GM18511 (cell line): Measurements from ENCODE around the gene ZNF555.
"Not testable (repeated sequence)": the region's sequence is repeated elsewhere in the genome, so short reads cannot be mapped to it uniquely, and the experiment has no call there.

Experiments used
- ATAC-seq: cut with Tn5 transposase; IDR thresholded peaks from one replicate; pipeline ENCODE4 v1.9.1; 2021; ENCODE audit warnings: mild to moderate bottlenecking, moderate library complexity; ENCODE audit not compliant: unreplicated experiment

ZNF555 gene

DNA sequence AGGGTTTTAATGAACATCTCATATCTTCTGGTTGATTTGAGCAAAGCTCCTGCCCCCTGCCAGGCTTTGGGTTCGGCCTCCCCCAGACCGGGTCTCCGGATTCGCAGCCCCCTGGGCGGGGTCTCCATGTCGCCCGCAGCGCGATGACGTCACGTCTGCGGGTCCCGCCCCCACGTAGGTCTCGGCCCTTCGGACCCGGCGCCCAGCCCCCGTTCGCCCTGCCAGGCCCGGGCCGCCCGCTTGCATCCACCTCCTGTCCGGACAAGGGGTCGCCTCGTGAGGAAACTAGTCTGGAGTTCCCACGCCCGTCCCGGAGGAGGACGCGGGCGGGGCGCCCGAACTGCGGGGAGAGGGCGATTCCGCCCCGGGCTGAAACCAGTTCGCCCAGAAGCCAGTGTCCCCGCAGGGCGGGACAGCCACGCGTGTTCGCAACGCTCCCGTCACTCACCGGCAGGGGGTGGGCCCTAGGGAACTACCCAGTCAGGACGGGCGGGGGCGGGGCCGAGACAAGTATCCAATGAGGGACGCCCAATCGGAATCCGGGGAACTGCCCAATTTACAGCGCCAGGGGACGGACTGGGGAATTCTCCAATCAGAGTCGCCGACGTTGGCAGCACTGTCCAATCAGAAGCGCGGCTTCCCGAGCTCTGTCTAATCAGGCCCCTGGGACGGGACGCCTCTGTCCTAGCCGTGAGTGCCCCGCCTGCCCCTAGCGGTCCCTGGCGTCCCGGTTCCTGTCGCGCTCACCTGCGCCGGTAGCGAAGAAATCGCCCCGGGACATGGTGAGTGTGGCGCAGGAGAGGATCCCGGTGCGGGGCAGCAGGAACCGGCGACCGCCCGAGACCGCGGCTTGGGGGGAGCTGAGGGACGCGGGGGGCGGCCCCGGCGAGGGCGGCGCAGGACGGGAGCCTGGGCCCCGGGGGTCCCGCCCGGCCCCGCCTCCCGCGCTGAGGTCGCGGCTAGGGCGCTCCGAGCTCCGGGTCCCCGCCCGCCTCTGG is at the start of gene ZNF555:
Gene ZNF555, plus strand, starts transcription at position 682 of the 998 bp plus-strand sequence. Its CDS starts 98 bp downstream, at position 780.
- peak; percentile 93 for ATAC-seq

DNA sequence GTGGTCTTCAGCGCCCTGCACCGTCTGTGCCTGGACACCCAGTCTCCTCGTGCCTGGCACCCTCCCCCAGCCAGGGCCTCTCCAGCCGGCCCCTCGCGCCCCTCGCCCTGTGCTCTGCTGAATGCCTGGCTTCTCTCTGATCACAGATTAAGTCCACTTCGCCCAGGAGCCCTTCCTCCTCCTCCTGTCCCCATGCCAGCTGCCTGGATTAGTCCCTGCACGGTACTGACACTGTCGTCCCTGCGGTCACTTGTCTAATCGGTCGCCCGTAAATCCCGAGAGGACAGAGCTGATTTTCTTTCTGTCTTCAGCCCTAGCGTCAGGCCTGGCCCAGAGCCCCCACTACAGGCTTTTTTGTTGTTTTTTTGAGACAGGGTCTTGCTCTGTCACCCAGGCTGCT is 49.4 kb upstream of the ZNF555 start:
- no peak for ATAC-seq

DNA sequence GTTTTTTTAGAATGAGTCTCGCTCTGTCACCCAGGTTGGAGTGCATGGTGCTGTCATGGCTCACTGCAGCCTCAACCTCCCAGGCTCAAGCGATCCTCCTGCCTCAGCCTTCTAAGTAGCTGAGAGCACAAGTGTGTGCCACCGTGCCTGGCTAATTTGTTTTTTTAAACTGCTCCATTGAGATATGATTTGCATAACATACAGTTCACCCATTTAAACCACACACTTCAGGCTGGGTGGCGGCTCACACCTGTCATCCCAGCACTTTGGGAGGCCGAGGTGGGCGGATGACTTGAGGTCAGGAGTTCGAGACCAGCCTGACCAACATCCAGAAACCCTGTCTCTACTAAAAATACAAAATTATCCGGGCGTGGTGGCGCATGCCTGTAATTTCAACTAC is 48.6 kb upstream of the ZNF555 start:
- not testable (repeated sequence) for ATAC-seq

DNA sequence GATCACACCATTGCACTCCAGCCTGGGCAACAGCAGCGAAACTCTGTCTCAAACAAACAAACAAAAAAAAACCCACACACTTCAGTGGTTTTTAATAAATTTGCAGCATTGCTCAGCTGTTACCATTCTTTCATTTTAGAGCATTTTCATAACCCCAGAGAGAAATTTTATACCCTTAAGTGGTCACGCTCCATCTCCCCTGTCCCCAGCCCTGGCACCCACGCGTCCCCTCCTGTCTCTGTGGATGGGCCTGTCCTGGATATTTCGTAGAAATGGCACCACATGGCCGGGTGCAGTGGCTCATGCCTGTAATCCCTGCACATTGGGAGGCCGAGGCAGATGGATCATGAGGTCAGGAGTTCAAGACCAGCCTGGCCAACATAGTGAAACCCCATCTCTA is 48.1 kb upstream of the ZNF555 start:
- ATAC-seq: no peak

DNA sequence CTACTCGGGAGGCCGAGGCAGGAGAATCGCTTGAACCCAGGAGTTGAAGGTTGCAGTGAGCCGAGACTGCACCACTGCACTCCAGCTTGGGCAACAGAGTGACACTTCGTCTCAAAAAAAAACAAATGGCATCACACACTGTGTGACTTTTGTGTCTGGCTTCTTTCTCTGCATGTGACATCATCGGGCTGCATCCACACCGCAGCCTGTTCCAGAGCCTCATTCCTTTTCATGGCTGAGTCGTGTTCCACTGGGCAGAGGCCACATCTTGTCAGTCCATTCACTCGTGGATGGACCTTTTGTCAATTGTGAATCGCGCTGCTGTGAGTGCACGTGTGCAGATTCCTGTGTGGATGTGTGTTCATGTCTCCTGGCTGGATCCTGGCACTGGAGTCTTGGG is 47.7 kb upstream of the ZNF555 start:
- ATAC-seq: no peak

DNA sequence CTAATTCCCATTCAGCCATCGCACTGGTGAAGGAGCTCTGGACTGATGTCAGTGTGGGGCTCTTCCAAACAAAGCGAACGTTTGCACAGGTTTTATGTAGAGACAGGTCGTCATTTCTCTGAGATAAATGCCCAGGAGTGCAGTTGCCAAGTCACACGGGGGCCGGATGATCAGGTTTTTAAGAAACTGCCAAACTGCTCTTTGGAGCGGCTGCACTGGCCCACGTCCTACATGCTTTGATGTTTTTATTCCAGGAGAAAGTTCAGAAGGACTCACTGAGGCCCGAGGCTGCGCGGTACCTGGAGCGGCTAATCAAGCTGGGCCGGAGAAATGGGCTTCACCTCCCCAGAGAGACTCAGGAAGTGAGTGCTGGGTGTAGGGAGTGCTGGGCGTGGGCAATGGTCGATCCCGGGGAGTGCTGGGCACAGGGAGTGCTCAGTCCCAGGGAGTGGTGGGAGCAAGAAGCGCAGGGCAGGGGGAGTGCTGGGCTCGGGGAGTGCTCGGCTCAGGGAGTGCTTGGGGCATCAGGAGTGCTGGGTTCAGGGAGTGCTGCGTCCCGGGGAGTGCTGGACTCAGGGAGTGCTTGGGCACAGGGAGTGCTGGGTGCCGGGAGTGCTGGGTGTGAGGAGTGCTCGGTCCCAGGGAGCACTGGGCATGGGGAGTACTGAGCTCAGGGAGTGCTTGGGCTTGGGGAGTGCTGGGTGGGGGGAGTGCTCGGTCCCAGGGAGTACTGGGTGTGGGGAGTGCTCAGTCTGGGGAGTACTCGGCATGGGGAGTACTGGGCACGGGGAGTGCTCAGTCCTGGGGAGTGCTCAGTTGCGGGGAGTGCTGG is 45.2 kb upstream of the ZNF555 start:
- no peak for ATAC-seq

DNA sequence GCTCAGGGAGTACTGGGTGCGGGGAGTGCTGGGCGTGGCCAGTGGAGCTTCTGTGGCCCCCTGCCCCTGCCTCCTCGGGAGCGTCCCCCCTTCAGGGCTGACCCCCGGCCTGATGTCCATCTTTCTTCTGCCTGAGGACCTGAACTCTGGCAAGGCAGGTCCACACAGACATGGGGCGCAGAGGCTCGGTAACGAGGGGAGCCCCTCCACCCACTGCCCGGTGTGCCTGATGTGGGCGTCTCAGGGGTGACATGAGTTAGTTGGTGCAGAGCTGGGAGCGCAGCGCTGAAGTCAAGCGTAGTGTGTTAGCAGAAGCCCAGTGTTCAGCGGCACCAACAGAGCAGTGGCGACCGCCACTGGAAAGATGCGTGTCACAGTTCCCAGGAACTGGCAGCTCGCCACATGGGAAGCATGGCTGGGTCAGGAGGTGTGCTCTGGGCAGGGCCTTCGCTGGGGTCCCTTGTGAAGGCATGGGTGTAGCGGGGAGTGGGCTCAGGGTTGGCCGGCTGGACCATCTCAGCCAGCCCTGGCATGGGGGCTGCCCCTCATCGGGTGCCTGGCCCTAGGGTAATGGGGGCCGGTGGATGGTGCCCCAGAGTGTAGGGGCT is 44.5 kb upstream of the ZNF555 start:
- ATAC-seq: no peak

DNA sequence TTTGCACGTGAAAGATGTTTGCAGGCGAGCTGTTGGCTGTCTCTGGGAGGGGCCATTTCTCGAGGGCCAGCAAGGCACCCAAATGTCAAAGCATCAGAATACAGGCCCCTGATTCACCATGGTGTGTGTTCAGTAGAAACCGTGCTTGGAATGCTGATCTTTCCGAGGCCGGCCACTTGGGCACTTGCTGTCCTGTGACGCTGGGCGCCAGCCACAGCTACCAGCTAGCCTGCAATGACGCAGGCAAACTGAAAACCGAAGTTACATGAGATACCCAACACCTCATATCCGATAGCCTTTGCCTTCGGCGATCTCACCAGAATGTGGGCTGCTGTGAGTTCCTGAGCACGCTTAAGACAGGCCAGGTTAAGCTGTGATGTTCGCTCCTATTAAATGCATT is 44.0 kb upstream of the ZNF555 start:
- no peak for ATAC-seq

DNA sequence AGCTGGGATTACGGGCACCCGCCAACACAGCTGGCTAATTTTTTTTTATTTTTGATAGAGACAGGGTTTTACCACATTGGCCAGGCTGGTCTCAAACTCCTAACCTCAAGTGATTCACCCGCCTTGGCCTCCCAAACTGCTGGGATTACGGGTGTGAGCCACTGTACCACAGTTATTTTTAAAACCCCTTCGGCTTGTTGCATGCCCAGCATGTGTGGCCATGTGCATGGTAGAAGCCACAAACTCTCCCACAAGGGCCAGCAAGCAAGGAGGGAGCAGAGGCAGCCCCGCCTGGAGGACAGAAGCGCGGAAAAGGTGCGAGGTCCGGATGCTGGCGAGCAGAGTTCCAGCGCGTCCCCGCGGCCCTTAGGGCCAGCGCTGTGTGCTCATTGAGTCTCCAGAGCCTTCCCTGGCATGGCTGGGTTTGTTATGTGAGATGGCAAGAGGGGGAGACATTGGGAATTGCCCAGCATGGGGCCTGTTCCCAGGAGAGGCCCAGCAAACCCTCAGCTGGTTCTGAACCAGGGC is 43.1 kb upstream of the ZNF555 start:
- ATAC-seq: no peak

DNA sequence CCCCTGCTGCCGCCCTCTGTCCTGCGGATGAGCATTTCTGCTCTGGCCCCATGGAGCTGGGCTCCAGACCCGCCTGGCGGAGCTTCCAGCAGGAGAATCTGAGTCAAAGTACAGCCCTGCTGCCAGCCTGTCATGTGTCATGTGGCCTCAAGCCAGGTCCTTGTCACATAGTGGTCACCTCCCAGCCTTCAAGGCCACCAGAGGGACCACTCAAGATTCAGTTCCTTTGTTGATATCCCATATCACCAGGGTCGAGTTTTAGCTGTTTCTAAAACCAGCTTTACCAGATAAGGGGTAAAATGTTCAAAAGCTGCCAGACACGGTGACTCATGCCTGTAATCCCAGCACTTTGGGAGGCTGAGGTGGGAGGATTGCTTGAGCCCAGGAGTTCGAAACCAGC is 42.5 kb upstream of the ZNF555 start:
- ATAC-seq: no peak

DNA sequence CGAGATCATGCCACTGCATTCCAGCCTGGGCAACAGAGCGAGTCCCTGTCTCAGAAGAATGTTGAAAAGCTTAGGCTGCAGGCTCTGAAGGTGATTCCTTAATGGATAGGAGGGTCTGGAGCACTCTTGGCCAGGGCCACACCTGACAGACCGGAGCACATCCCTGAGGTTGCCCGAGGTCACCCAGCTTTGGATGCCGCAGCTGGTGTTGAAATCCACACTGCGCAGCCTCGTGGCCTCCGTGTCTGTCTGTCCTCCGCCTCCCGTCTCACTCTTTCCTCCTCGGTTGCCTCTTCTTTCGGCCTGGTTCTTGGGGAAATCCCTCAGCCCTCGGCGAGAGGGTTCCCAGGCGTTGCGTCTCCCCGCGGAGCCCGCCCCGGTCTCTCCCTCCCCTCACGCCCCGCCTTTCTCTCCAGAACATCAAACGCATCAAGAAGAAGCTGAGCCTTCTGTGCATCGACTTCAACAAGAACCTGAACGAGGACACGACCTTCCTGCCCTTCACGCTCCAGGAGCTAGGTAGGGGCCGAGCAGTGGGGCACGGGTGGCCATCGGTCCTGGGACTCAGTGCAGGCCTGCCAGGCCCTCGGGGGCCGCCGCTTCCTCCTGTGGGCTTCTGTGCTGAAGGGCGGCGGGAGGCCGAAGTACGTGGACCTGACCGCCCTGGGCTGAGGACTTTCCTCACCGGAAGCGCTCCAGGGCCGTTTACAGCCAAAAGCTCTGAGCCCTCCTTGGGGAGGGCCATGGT is 41.8 kb upstream of the ZNF555 start:
- no peak for ATAC-seq

DNA sequence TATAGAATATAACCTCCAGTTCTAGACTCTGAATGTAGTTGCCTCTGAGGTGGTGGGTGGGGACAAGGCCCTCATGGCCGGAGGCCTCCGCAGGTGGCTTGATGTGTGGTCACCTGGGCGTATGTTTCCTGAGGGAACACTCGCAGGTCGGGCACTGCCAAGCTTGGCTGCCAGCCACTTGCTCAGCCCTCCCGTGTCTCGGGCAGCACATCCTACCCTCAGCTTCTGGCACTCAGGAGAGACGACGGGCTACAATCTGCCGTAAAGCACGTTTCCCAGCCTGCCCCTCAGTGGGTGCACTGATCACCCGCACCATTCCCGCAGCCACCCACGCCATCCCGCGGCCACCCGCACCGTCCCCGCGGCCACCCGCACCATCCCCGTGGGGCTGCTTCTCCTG is 40.8 kb upstream of the ZNF555 start:
- ATAC-seq: no peak

DNA sequence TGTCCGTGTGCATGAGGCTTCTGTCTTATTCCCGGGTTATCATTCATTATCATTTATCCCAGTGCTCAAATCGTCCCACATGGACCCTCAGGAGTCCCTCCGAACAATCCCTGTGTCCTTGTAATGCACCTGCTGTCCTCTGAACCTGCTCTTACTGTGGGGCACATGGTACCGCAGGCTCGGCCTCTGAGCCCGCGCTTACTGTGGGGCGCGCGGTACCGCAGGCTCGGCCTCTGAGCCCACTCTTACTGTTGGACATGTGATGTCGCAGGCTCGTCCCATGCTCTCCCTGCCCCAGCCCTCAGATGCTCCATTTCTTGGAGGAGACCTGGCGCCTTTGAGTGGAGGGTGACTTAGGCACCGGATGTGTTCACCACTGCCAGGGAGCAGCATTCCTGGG is 38.4 kb upstream of the ZNF555 start:
- ATAC-seq: no peak

DNA sequence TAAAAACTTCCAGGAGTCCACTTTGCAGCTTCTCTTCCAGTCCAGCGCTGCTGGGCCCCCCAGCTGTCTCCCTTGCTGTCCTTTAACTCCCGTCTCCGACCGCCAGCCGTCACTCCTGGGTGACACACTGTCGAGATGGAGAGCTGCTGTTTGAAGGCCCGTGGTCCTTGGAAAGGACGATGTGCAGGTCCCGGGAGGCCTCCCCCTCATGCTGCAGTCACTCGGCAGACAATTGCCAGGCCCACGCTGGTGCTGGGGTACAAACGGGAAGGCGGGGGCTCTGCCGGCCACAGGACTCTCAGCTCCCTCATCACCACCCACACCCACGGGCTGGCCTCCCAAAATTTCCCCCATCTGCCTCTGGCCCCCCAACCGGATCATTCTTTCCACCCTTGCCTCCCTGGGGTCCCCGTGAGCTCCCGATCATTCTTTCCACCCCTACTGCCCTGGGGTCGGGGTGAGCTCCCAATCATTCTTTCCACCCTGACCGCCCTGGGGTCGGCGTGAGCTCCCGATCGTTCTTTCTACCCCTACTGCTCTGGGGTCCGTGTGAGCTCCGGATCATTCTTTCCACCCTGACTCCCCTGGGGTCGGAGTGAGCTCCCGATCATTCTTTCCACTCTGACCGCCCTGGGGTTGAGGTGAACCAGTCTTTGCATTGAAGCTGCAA is 37.7 kb upstream of the ZNF555 start:
- ATAC-seq: no peak

DNA sequence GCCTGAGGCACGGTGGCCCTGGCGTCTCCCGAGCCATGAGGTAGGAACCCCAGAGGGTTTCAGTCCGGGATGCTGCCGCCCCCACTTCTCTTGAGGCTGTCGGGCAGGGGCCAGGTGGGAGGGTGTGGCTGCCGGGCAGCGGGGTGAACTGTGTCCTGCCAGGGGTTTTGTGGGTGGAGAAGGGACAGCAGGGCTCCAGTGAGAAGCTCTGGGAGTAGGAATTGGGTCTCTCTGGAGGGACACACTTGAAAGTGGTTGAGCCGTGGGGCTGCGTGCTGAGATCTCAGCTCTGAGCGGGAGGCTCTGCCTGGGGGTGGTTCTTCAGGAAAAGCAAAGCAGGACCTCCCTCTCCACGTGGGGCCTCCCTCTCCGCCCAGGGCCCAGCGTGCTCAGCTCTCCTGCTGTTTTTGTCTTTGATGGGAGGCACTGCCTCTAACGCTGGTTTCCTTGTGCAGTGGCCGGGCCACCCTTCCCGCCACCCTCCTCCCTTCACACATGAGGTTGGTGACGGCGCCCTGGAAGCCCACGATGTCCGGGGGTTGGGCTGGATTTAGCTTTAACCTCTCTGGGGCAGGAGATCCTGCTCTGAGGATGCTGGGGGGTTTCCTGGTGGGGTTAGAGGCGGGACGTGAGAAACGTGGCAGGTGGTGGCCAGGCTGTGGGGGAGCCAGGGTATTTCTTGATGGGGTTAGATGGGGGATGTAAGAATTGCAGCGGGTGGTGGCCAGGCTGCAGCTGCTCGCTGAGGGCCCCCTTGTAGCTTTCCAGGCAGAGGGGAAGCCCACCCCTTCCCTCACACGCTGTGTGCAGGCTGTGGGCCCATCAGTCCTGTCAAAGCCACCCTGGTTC is 36.9 kb upstream of the ZNF555 start:
- no peak for ATAC-seq

DNA sequence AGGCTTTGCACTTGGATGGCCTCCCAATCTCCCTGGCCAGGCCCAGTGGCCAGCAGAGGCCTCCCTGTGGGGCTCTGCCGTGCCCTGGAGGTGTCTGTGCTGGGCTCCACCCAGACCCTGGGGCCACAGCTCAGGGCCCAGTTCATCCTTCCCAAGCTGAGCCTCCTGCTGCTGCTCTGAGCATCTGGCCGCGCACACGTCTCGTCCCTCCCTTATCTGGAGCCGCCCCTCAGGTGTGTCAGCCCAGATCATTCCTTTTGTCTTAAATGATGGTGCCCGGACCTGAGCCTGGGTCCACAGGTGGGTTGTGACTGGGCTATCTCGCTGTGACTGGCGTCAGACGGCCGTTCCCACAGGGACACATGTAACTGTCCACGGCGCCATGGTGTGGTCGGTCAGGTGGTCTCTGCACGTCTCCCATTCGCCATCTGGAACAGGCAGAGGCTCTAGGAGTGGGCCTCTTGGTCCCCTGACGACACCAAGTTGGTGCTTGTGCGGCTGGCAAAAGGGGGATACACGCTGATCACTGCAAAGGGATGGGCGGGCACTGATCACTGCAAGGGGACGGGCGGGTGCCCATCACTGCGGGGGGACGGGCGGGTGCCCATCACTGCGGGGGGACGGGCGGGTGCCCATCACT is 35.9 kb upstream of the ZNF555 start:
- ATAC-seq: no peak

DNA sequence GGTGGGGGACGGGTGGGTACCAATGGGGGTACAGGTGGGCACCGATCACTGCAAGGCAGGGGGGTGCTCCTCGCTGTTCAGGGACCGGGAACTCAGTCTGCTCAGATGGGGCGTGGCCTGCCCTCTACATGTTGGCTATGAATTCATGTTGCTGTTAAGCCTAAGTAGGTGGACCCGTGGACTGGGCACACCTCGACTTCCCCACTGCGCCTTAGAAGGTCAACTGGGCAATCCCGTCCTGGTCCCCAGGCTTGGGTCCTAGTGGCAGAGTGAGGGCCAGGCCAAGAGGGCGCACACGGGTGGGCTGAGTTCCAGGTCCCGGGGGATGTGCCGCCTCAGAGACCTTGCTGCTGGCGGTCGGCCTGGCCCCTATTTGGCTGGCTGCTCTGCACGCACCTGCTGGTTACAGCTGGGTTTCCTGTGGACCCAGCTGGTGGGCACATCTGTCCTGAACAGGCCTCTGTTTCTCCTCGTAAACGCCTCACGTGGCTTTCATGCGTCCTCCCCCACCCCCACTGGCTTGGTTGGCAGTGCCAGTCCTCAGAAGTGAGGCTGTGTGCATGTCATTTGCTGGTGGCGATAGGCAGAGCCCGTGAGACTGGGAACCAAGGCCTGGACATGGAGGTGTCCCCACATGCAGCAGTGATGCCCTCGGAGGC is 35.2 kb upstream of the ZNF555 start:
- ATAC-seq: no peak
